RWPE2 (cell line): Measurements from ENCODE around the gene LCA5.

Experiments
- ATAC-seq: fragments of 200-7000 bp; cut with Tn5 transposase; 3 replicates; pipeline ENCODE4 v1.9.1; 2021; ENCODE audit warnings: low read depth
- DNase-seq: peaks from one replicate; pipeline ENCODE4 v3.0.0-alpha.2; 2020; ENCODE audit warnings: low spot score
- H3K27ac ChIP-seq: fragments of 450-650 bp; 2 replicates; pipeline ENCODE4 v1.5.1; 2017; ENCODE audit warnings: mild to moderate bottlenecking; ENCODE audit not compliant: poor library complexity, severe bottlenecking
- H3K27me3 ChIP-seq: fragments of 250-450 bp; sonication (Bioruptor Pico); 2 replicates; pipeline ENCODE4 v1.5.1; 2021; ENCODE audit warnings: mild to moderate bottlenecking, moderate library complexity; ENCODE audit not compliant: insufficient read depth, poor library complexity, severe bottlenecking
- H3K36me3 ChIP-seq: fragments of 250-450 bp; sonication (Bioruptor Pico); 2 replicates; pipeline ENCODE4 v1.5.1; 2020; ENCODE audit warnings: low read depth, mild to moderate bottlenecking, moderate library complexity
- H3K4me1 ChIP-seq: fragments of 250-450 bp; sonication (Bioruptor Pico); 2 replicates; pipeline ENCODE4 v1.5.1; 2021; ENCODE audit warnings: mild to moderate bottlenecking, moderate library complexity; ENCODE audit not compliant: insufficient read depth, poor library complexity, severe bottlenecking
- H3K4me3 ChIP-seq: fragments of 250-450 bp; sonication (Bioruptor Pico); 2 replicates; pipeline ENCODE4 v1.5.1; 2021; ENCODE audit warnings: mild to moderate bottlenecking, moderate library complexity; ENCODE audit not compliant: severe bottlenecking
- H3K9me3 ChIP-seq: fragments of 250-450 bp; sonication (Bioruptor Pico); 2 replicates; pipeline ENCODE4 v1.5.1; 2021; ENCODE audit warnings: mild to moderate bottlenecking, moderate library complexity; ENCODE audit not compliant: severe bottlenecking
- TF ChIP-seq, protein P1 (sequence below): fragments of 450-650 bp; IDR thresholded peaks from one replicate; pipeline ENCODE4 v1.5.1; 2017; ENCODE audit warnings: mild to moderate bottlenecking, moderate library complexity; ENCODE audit not compliant: poor library complexity, severe bottlenecking

LCA5 gene

DNA sequence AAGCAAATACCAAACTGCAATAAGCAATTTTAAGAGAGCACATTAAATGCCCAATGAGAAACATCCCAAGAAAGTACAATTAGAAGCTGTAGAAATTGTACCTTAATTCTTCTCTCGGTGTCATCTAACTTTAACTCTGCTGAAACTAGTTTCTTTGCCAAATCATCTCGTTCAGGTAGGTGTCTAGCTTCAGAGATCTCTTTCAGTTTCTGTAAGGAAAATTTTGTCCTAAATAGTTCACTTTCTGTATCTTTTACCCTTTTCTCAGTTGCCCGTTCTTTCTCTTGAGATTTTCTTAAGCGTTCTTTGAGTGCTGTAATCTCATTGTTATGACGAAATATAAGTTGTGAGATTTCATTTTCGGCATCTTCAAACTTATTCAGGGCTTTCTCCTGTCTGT is 24.1 kb downstream of the LCA5 start:
- Histone ChIP-seq H3K36me3 (no peaks in the 10 kb centered on the region), H3K27ac (no peak overlapping the region), H3K4me3 (no peak overlapping the region), H3K27me3 (no peaks in the 10 kb centered on the region), H3K9me3 (no peaks in the 10 kb centered on the region), H3K4me1 (no peaks in the 10 kb centered on the region)
- DNase-seq, result no peak
- no peak for ATAC-seq
- TF ChIP-seq, protein P1, sequence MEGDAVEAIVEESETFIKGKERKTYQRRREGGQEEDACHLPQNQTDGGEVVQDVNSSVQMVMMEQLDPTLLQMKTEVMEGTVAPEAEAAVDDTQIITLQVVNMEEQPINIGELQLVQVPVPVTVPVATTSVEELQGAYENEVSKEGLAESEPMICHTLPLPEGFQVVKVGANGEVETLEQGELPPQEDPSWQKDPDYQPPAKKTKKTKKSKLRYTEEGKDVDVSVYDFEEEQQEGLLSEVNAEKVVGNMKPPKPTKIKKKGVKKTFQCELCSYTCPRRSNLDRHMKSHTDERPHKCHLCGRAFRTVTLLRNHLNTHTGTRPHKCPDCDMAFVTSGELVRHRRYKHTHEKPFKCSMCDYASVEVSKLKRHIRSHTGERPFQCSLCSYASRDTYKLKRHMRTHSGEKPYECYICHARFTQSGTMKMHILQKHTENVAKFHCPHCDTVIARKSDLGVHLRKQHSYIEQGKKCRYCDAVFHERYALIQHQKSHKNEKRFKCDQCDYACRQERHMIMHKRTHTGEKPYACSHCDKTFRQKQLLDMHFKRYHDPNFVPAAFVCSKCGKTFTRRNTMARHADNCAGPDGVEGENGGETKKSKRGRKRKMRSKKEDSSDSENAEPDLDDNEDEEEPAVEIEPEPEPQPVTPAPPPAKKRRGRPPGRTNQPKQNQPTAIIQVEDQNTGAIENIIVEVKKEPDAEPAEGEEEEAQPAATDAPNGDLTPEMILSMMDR, result no peak

DNA sequence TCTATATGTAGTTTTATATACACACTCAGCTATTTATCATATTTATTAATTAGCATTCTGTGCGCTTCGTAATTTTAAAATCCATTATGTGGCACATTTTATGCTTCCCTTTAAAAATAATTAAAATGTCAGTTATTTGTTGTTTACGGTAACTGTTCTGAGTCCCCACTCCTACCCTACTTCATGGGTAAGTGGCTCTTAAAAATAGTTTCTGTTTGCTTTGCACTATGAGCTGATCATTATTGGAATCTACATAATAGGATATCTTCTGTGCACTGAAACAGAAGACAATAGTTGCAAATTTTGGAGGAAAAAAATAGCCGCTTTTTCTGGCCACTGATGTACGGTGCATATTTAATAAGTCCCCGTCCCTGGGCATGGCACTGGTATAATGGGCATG is 25.2 kb downstream of the LCA5 start:
- Histone ChIP-seq H3K27ac (no peak overlapping the region), H3K4me1 (no peaks in the 10 kb centered on the region), H3K27me3 (no peaks in the 10 kb centered on the region), H3K9me3 (no peaks in the 10 kb centered on the region), H3K4me3 (no peak overlapping the region), H3K36me3 (no peaks in the 10 kb centered on the region)
- TF ChIP-seq, protein P1, result no peak
- no peak for ATAC-seq
- DNase-seq, result no peak

DNA sequence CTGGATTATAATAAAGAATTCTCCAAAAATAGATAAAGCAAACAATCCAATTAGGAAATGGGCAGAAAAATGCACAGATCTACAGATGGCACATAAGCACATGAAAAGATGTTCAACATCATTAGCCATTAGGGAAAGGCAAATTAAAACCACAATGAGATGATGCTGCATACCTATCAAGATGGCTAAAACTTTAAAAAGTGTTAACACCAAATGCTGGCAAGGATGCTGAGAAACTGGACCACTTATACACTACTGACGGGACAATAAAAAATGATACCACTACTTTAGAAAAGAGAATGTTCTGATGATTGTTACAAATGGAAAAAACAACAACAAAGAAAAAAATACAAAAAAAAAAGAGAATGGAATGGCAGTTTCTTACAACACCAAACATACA is 26.5 kb downstream of the LCA5 start:
- TF ChIP-seq, protein P1, result no peak
- DNase-seq, result no peak
- H3K27ac ChIP-seq, result no peak overlapping the region
- no peak overlapping the region for H3K4me3 ChIP-seq
- peaks cover 3% of the 10 kb centered on the region for H3K4me1 ChIP-seq
- no peak for ATAC-seq
- H3K9me3 ChIP-seq, result no peaks in the 10 kb centered on the region
- H3K36me3 ChIP-seq, result no peaks in the 10 kb centered on the region
- no peaks in the 10 kb centered on the region for H3K27me3 ChIP-seq

DNA sequence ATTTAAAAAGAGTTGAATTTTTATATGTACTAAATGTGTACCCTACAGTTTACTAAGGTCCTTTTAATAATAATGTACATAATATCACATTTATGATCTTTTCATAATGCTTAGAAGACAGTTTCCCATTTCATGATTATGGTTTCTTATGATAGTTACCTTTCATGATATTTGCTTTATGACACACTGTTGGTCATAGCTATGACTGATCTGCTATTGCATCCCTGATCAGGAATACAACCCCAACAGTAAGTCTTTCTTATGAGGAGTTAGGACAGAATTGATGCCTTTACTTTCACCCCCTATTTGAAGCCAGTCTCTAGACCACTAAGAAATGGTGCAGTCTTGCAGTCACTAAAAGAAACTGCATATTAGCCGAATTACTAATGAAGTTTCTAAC is 31.0 kb downstream of the LCA5 start:
- Histone ChIP-seq H3K4me1 (peaks cover 3% of the 10 kb centered on the region), H3K27ac (no peak overlapping the region), H3K4me3 (no peak overlapping the region), H3K27me3 (no peaks in the 10 kb centered on the region), H3K9me3 (no peaks in the 10 kb centered on the region), H3K36me3 (no peaks in the 10 kb centered on the region)
- TF ChIP-seq, protein P1, result no peak
- peak; percentile 94 for ATAC-seq
- DNase-seq, result no peak

DNA sequence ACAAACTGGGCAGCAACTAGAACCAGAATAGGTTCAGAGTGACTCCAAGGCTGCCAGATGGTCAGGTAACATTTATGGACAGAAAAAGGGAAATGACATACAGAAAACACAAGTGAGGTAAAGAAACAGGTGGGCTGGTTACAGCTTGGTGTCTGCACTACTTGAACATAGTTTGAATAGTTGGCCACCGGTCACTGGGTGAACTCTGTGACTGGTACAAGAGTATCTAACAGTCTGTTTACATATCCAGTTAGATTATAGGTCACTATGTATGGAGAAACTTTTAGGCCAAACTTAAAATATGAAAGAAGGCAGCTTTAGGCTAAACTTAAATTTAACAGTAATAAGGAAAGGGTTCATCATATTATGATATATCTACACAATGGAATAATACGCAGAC is 32.9 kb downstream of the LCA5 start:
- no peak for ATAC-seq
- TF ChIP-seq, protein P1, result no peak
- H3K4me1 ChIP-seq, result peaks cover 3% of the 10 kb centered on the region

More for the DNA sequence above, 32.9 kb downstream of the LCA5 start:
- Histone ChIP-seq H3K4me3 (no peak overlapping the region), H3K27ac (no peak overlapping the region), H3K36me3 (no peaks in the 10 kb centered on the region), H3K27me3 (no peaks in the 10 kb centered on the region), H3K9me3 (no peaks in the 10 kb centered on the region)
- DNase-seq, result no peak
